ENCODE measurements around the gene INSC.
"Not testable (repeated sequence)": the region's sequence is repeated elsewhere in the genome, so short reads cannot be mapped to it uniquely, and the experiment has no call there.

Gene INSC, protein sequence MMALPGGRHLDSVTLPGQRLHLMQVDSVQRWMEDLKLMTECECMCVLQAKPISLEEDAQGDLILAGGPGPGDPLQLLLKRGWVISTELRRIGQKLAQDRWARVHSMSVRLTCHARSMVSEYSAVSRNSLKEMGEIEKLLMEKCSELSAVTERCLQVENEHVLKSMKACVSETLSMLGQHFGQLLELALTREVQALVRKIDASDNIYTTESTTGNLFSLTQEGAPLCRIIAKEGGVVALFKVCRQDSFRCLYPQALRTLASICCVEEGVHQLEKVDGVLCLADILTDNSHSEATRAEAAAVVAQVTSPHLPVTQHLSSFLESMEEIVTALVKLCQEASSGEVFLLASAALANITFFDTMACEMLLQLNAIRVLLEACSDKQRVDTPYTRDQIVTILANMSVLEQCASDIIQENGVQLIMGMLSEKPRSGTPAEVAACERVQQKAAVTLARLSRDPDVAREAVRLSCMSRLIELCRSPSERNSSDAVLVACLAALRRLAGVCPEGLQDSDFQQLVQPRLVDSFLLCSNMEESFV

DNA sequence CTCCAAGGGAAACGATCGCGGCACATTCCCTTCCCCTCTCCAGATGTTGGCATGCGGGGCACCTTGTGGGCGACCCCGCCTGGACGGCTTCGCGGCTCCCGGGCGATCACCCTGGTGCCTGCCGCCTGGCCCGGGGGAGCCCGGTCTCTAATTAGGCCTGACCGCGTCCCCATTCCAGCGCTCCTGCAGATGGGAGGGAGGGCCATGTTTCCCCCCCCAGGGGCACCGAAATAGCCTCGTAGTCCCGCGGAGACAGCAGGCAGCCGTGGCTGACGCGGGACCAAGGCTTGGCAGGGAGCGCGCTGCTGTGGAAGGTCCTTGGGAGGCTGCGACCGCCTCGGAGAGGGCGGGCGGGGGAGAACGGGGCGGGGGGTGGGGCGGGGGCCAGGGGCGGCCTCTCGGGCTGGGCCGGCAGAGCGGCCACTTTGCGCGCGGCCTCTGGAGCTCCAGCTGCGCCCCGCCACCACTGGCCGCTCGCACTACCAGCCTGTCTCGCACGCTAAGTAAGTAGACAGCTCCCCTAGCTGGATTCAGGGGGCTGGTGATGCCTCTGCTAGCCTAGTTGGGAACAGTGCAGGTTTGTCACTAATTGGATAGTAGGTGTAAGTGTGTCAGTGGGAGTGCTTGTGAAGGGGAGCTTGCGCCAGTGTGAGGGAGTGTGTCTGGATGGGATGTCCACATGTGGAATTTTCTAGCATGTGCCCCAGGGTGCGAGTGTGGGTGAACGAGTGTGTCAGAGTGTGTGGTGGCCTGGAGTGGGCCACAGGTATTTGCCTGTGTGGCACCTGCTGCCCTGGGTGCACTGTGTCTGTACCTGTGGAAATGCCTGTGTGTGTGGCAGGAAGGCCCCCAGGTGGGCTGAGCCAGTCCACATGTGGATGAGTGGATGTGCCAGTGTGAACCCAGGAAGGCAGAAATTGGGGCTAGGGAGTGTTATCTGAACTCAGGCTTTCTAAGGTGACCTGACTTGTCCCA, at the start of gene INSC:
TSS of gene INSC (plus strand) at position 423 of the 975 bp plus-strand sequence. CDS start 34,252 bp downstream, outside the sequence.
- H3K4me3 ChIP-seq (ENCODE audit: low read depth in 1 of 2, low read length in 2 of 2), result peak within 1 kb of the TSS in 1 of 2 donors; percentile 48
- no peaks in the 10 kb centered on the region for H3K9me3 ChIP-seq (ENCODE audit: control insufficient read depth in 1 of 2, low read length in 2 of 2)
- H3K27ac ChIP-seq (ENCODE audit: low read length), result no peak within 1 kb of the TSS
- H3K27me3 ChIP-seq (ENCODE audit: low read depth, low read length), result peaks cover 4% of the 10 kb centered on the region
- no peaks in the 10 kb centered on the region for H3K36me3 ChIP-seq (ENCODE audit: control insufficient read depth in 1 of 2, insufficient read depth in 2 of 2, low read length in 2 of 2)
- peaks cover 0 to 6% of the 10 kb centered on the region in 2 donors for H3K4me1 ChIP-seq (ENCODE audit: control insufficient read depth in 1 of 2, insufficient read depth in 2 of 2, low read length in 2 of 2)

DNA sequence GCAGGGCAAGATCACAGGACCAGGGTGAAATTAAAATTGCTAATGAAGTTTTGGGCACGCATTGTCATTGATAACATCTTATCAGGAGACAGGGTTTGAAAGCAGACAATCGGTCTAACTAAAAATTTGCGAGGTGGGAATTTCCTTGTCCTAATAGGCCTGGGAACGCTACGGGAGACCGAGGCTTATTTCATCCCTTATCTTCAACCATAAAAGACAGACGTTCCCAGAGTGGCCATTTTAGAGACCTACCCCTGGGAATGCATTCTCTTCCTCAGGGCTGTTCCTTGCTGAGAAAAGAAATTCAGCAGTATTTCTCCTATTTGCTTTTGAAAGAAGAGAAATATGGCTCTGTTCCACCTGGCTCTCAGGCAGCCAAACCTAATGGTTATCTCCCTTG, 45.0 kb upstream of the INSC start:
- not testable (repeated sequence) for H3K27ac ChIP-seq (ENCODE audit: low read length); H3K36me3 ChIP-seq (ENCODE audit: control insufficient read depth in 1 of 2, insufficient read depth in 2 of 2, low read length in 2 of 2); H3K9me3 ChIP-seq (ENCODE audit: control insufficient read depth in 1 of 2, low read length in 2 of 2); H3K4me3 ChIP-seq (ENCODE audit: low read depth in 1 of 2, low read length in 2 of 2)
- Histone ChIP-seq H3K27me3 (ENCODE audit: low read depth, low read length) (peaks cover 27% of the 10 kb centered on the region), H3K4me1 (ENCODE audit: control insufficient read depth in 1 of 2, insufficient read depth in 2 of 2, low read length in 2 of 2) (peaks cover 0 to 19% of the 10 kb centered on the region in 2 donors)

DNA sequence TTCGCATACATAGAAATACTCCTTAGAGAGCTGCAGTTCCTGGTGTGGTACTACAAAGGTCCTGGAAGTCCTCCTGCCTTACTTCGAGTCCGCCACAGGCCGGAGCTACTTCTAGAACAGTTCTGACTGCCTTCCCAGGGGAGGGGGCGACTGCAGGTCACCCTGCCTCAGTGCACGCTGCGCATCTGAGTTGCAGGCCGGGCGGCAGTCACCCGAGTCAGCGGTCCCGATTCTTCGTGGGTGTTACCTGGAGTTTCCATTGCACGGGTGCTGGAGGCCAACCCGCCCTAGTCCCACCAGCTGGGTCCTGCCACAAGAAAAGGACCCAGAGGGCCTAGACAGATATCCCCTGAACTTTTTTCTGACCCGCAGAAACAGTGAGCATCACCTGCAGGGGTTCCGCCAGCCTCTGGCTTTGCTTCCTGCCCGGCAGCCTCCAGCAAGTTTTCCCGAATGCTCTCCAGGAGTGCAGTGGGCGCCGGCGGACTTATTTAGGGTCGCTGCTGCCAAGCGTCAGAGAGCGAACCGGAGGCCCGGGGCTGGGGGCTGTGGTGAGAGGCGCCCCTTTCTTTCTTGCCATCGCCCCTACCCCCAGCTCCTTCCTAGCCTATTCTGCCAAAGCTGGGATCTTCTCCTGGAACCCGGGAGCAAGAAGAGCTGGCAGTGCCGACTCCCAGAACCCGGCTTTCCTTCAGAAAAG, 43.0 kb upstream of the INSC start:
- no peaks in the 10 kb centered on the region for H3K9me3 ChIP-seq (ENCODE audit: control insufficient read depth in 1 of 2, low read length in 2 of 2)
- peaks cover 34% of the 10 kb centered on the region for H3K27me3 ChIP-seq (ENCODE audit: low read depth, low read length)
- H3K4me3 ChIP-seq (ENCODE audit: low read depth in 1 of 2, low read length in 2 of 2), result no peak overlapping the region
- peaks cover 0 to 21% of the 10 kb centered on the region in 2 donors for H3K4me1 ChIP-seq (ENCODE audit: control insufficient read depth in 1 of 2, insufficient read depth in 2 of 2, low read length in 2 of 2)
- H3K27ac ChIP-seq (ENCODE audit: low read length), result no peak overlapping the region
- H3K36me3 ChIP-seq (ENCODE audit: control insufficient read depth in 1 of 2, insufficient read depth in 2 of 2, low read length in 2 of 2), result no peaks in the 10 kb centered on the region

DNA sequence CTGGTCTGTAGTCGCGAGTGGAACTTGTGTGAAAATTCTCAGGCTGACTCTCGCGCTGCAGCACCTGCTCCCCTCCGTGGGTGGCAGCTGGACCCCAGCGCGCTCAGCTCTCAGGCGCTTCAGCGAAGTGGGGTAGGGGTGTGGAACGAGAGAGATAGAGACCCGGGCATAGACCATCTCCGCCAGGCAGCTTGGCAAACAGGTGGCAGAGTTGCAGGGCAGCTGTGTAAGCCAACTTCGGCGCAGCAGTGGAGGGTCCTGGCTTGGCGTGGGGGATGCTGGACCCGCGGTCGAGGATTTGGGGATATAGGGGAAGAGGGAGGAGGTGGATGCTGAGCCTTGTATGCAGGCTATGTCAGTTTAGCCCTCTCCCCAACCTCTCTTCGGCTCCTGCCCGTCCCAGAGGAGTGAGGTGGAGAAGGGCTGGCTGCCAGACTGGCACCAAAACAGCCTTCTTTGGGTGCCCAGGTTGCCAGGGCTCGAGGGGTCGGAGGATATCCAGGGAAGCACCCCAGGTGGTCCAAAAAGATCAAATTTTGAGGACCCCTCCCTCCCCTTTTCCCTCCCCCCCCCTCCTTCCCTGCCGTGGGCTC, 42.1 kb upstream of the INSC start:
- Histone ChIP-seq H3K36me3 (ENCODE audit: control insufficient read depth in 1 of 2, insufficient read depth in 2 of 2, low read length in 2 of 2) (no peaks in the 10 kb centered on the region), H3K27ac (ENCODE audit: low read length) (no peak overlapping the region), H3K27me3 (ENCODE audit: low read depth, low read length) (peaks cover 34% of the 10 kb centered on the region), H3K9me3 (ENCODE audit: control insufficient read depth in 1 of 2, low read length in 2 of 2) (no peaks in the 10 kb centered on the region), H3K4me3 (ENCODE audit: low read depth in 1 of 2, low read length in 2 of 2) (no peak overlapping the region), H3K4me1 (ENCODE audit: control insufficient read depth in 1 of 2, insufficient read depth in 2 of 2, low read length in 2 of 2) (peaks cover 0 to 21% of the 10 kb centered on the region in 2 donors)

DNA sequence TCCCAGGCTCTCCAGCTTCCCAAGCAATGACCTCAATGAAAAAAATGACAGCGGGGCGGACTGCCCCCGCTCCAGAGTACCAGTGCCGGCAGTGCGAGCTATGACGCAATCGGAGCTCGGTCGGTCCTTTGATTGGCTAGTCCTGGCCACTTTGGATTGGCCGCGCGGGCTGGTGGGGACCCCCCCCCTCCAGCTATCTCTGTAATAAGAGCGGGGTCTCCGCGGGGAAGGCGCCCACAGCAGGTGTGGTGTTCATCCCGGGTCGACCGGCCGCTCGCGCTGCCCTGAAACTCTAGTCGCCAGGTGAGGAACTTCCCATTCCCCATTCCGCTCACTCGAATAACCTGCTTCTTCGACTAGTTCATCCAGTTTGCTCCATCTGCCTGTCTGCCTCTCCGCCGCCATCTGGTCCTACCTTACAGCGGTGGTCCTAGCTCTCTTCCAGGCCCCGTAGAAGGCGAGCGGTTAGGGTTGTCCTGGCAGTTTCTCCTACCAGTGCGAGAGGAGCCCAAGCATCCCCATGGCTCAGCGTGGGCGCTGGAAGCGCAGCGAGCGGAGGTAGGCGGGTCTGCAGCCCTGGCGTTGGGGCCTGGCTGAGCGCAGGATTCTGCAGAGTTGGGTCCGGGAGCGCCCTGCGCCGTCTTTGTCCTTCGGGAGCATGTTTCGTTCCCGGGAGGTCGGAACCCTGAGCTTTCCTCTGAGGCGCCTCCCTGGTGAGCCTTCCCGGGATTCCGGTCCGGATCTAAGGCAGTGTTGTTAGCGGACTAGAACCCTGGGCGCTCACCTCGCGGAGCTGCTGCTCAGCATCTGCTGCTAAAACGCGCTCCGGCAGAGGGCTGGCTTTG, 41.1 kb upstream of the INSC start, which contains the start of gene CALCB:
TSS of gene CALCB (plus strand) at position 233 of the 845 bp plus-strand sequence. CDS start 1,126 bp downstream, outside the sequence.
- H3K4me3 ChIP-seq (ENCODE audit: low read depth in 1 of 2, low read length in 2 of 2), result peak within 1 kb of the TSS; percentile 44 to 56
- H3K4me1 ChIP-seq (ENCODE audit: control insufficient read depth in 1 of 2, insufficient read depth in 2 of 2, low read length in 2 of 2), result peaks cover 0 to 21% of the 10 kb centered on the region in 2 donors
- H3K27ac ChIP-seq (ENCODE audit: low read length), result no peak within 1 kb of the TSS
- no peaks in the 10 kb centered on the region for H3K9me3 ChIP-seq (ENCODE audit: control insufficient read depth in 1 of 2, low read length in 2 of 2)
- peaks cover 34% of the 10 kb centered on the region for H3K27me3 ChIP-seq (ENCODE audit: low read depth, low read length)
- H3K36me3 ChIP-seq (ENCODE audit: control insufficient read depth in 1 of 2, insufficient read depth in 2 of 2, low read length in 2 of 2), result no peaks in the 10 kb centered on the region

DNA sequence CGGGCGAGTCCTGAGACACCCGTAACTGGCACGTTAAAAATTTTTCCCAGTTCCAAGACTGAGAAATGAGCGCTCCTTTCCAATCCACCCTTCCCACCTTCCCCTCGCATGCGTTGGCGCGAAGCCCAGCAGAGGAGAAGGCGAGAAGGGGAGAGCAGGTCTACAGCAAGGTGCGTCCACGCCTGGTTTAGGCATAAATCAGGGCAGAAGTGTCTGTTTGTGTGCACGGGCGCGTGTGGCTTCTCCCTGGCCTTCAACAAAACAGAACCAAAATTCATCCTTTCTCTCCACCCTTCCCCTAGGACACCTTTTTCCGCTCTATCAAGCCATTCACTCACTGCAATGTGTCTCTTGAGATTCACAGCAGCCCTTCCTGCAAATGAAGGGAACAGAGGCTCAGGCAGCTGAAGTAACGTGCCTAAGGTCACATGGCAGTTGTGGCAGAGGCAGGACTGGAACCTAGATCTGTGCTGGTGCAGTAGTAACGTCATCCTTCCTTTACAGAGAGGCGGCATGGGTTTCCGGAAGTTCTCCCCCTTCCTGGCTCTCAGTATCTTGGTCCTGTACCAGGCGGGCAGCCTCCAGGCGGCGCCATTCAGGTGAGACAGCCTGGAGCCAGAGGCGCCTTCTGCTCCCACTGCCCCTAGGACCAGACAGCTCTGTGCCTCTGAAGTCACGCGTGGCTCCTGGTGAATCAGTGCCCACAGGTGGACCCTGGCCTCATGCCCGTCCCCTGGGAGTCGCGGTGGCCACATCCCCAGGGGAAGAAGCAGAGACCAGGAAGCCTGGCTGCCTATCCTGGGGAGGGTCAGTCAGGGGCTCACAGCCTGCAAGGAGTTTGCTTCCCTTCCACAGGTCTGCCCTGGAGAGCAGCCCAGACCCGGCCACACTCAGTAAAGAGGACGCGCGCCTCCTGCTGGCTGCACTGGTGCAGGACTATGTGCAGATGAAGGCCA, 40.2 kb upstream of the INSC start:
- Histone ChIP-seq H3K27ac (ENCODE audit: low read length) (no peak overlapping the region), H3K36me3 (ENCODE audit: control insufficient read depth in 1 of 2, insufficient read depth in 2 of 2, low read length in 2 of 2) (no peaks in the 10 kb centered on the region), H3K4me3 (ENCODE audit: low read depth in 1 of 2, low read length in 2 of 2) (peak overlapping the region; percentile 44 to 56), H3K9me3 (ENCODE audit: control insufficient read depth in 1 of 2, low read length in 2 of 2) (no peaks in the 10 kb centered on the region), H3K27me3 (ENCODE audit: low read depth, low read length) (peaks cover 34% of the 10 kb centered on the region), H3K4me1 (ENCODE audit: control insufficient read depth in 1 of 2, insufficient read depth in 2 of 2, low read length in 2 of 2) (peaks cover 0 to 21% of the 10 kb centered on the region in 2 donors)

DNA sequence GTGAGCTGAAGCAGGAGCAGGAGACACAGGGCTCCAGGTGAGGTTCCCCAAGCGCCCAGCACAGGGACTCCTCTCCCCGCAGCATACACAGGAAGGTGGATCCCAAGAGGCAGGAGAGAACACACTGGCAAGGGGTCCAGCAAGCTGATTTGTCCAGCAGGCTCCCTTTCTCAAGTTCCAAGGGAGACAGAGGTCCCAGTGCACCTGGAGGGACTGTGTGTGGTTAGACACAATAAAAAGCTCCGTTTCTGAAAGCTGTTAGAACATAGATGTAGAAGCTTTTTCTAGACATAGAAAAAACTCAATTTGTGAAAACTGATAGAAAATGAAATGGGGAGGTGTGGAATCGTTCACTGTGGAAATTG, 39.6 kb upstream of the INSC start:
- H3K27ac ChIP-seq (ENCODE audit: low read length), result no peak overlapping the region
- H3K27me3 ChIP-seq (ENCODE audit: low read depth, low read length), result peaks cover 34% of the 10 kb centered on the region
- no peaks in the 10 kb centered on the region for H3K9me3 ChIP-seq (ENCODE audit: control insufficient read depth in 1 of 2, low read length in 2 of 2)
- H3K4me3 ChIP-seq (ENCODE audit: low read depth in 1 of 2, low read length in 2 of 2), result no peak overlapping the region
- no peaks in the 10 kb centered on the region for H3K36me3 ChIP-seq (ENCODE audit: control insufficient read depth in 1 of 2, insufficient read depth in 2 of 2, low read length in 2 of 2)
- peaks cover 0 to 21% of the 10 kb centered on the region in 2 donors for H3K4me1 ChIP-seq (ENCODE audit: control insufficient read depth in 1 of 2, insufficient read depth in 2 of 2, low read length in 2 of 2)

DNA sequence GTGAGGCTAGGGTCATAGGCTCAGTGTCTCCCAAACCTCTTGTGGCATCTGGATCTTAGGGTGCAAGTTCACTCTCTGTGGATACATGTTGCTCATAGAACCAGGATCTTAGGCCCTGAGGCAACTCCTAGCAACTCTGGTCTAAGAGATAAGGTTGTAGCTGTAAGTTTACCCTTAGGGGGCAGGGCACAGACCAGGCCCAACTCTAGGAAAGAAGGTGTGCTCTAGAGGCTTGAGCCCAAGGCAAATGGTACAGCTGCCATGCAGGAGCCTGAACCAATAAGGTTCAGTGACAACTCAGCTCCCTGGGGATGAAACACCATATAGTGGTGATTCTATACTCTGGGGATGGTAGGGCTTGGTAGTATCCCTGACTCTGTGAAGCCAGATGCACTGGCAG, 23.5 kb upstream of the INSC start:
- H3K4me3 ChIP-seq (ENCODE audit: low read depth in 1 of 2, low read length in 2 of 2), result no peak overlapping the region
- no peaks in the 10 kb centered on the region for H3K36me3 ChIP-seq (ENCODE audit: control insufficient read depth in 1 of 2, insufficient read depth in 2 of 2, low read length in 2 of 2)
- no peaks in the 10 kb centered on the region for H3K9me3 ChIP-seq (ENCODE audit: control insufficient read depth in 1 of 2, low read length in 2 of 2)
- H3K27ac ChIP-seq (ENCODE audit: low read length), result no peak overlapping the region
- H3K4me1 ChIP-seq (ENCODE audit: control insufficient read depth in 1 of 2, insufficient read depth in 2 of 2, low read length in 2 of 2), result no peaks in the 10 kb centered on the region
- H3K27me3 ChIP-seq (ENCODE audit: low read depth, low read length), result no peaks in the 10 kb centered on the region

DNA sequence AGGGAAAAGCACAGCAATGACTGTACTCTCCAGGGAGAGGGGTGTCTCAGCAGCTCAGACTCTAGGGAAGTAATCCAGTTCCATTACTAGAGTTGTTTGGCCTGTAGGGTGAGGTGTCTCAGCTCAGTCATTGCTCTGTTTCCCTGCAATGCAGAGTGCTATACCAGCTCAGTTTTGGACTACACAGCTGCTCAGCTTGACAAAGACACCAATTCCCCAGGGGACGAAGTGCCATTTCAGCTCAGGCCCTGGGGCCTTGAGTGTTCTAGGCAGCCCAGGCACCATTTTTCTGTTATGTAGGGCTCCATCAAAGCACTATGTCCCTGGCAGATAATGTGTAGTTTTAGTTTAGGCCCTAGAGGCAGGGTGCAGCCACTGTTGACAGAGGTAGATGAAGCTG, 23.1 kb upstream of the INSC start:
- no peak overlapping the region for H3K4me3 ChIP-seq (ENCODE audit: low read depth in 1 of 2, low read length in 2 of 2)

More for the DNA sequence above, 23.1 kb upstream of the INSC start:
- Histone ChIP-seq H3K9me3 (ENCODE audit: control insufficient read depth in 1 of 2, low read length in 2 of 2) (no peaks in the 10 kb centered on the region), H3K36me3 (ENCODE audit: control insufficient read depth in 1 of 2, insufficient read depth in 2 of 2, low read length in 2 of 2) (no peaks in the 10 kb centered on the region), H3K4me1 (ENCODE audit: control insufficient read depth in 1 of 2, insufficient read depth in 2 of 2, low read length in 2 of 2) (no peaks in the 10 kb centered on the region), H3K27ac (ENCODE audit: low read length) (no peak overlapping the region), H3K27me3 (ENCODE audit: low read depth, low read length) (no peaks in the 10 kb centered on the region)
